Parathyroid adenoma (tissue), 2 donors: ENCODE measurements around the gene GAST.

ENCODE experiments used
- H2AFZ ChIP-seq: fragments of 300-600 bp; sonication (generic); one replicate; pipeline ENCODE4 v1.7.0; 2017; ENCODE audit warnings: antibody characterized with exemption, mild to moderate bottlenecking
- H3K27ac ChIP-seq: fragments of 300-600 bp; sonication (generic); one replicate; pipeline ENCODE4 v1.7.0; 2017
- H3K27me3 ChIP-seq: fragments of 300-600 bp; sonication (generic); one replicate; pipeline ENCODE4 v1.7.0; 2017; ENCODE audit warnings: low read length; ENCODE audit not compliant: control insufficient read depth, insufficient read depth
- H3K36me3 ChIP-seq: fragments of 300-600 bp; sonication (generic); one replicate; pipeline ENCODE4 v1.7.0; 2017; ENCODE audit warnings: low read length; ENCODE audit not compliant: control insufficient read depth, insufficient read depth
- H3K4me1 ChIP-seq: fragments of 300-600 bp; sonication (generic); one replicate; pipeline ENCODE4 v1.7.0; 2017; ENCODE audit warnings: control low read depth
- H3K4me2 ChIP-seq: fragments of 300-600 bp; sonication (generic); one replicate; pipeline ENCODE4 v1.7.0; 2017; ENCODE audit warnings: low read length
- H3K4me3 ChIP-seq: fragments of 300-600 bp; sonication (generic); one replicate; pipeline ENCODE4 v1.7.0; 2017; ENCODE audit warnings: low read depth, low read length
- H3K79me2 ChIP-seq: fragments of 300-600 bp; sonication (generic); one replicate; pipeline ENCODE4 v1.7.0; 2017; ENCODE audit warnings: control low read depth
- H3K9ac ChIP-seq: fragments of 300-600 bp; sonication (generic); one replicate; pipeline ENCODE4 v1.7.0; 2017; ENCODE audit warnings: mild to moderate bottlenecking
- H3K9me3 ChIP-seq: fragments of 300-600 bp; sonication (generic); one replicate; pipeline ENCODE4 v1.7.0; 2017; ENCODE audit warnings: low read length; ENCODE audit not compliant: control insufficient read depth
- TF ChIP-seq, protein P1 (sequence below): fragments of 300-600 bp; sonication (generic); IDR thresholded peaks from one replicate; pipeline ENCODE4 v1.7.0; 2017; ENCODE audit warnings: antibody characterized with exemption, mild to moderate bottlenecking
- donor health status: primary hyperparathyroidism.

Gene GAST

DNA sequence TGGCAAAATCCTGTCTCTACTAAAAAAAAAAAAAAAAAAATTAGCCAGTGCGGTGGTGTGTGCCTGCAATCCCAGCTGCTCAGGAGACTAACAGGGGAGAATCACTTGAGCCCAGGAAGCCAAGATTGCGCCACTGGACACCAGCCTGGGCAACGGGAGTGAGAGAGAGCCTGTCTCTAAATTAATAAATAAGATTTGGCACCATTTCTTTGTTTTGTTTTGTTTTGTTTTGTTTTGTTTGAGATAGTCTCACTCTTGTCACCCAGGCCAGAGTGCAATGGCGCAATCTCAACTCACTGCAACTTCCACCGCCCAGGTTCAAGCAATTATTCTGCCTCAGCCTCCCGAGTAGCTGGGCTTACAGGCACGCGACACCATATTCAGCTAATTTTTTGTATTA, 9.4 kb upstream of the GAST start:
- TF ChIP-seq, protein P1, sequence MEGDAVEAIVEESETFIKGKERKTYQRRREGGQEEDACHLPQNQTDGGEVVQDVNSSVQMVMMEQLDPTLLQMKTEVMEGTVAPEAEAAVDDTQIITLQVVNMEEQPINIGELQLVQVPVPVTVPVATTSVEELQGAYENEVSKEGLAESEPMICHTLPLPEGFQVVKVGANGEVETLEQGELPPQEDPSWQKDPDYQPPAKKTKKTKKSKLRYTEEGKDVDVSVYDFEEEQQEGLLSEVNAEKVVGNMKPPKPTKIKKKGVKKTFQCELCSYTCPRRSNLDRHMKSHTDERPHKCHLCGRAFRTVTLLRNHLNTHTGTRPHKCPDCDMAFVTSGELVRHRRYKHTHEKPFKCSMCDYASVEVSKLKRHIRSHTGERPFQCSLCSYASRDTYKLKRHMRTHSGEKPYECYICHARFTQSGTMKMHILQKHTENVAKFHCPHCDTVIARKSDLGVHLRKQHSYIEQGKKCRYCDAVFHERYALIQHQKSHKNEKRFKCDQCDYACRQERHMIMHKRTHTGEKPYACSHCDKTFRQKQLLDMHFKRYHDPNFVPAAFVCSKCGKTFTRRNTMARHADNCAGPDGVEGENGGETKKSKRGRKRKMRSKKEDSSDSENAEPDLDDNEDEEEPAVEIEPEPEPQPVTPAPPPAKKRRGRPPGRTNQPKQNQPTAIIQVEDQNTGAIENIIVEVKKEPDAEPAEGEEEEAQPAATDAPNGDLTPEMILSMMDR = no peak
- Histone ChIP-seq H3K4me1 (no peaks in the 10 kb centered on the region), H3K27me3 (no peaks in the 10 kb centered on the region), H3K9me3 (no peaks in the 10 kb centered on the region), H3K27ac (no peak overlapping the region), H3K4me3 (no peak overlapping the region), H3K4me2 (no peak overlapping the region), H2AFZ (no peak overlapping the region), H3K36me3 (no peaks in the 10 kb centered on the region), H3K9ac (no peak overlapping the region), H3K79me2 (no peaks in the 10 kb centered on the region)

DNA sequence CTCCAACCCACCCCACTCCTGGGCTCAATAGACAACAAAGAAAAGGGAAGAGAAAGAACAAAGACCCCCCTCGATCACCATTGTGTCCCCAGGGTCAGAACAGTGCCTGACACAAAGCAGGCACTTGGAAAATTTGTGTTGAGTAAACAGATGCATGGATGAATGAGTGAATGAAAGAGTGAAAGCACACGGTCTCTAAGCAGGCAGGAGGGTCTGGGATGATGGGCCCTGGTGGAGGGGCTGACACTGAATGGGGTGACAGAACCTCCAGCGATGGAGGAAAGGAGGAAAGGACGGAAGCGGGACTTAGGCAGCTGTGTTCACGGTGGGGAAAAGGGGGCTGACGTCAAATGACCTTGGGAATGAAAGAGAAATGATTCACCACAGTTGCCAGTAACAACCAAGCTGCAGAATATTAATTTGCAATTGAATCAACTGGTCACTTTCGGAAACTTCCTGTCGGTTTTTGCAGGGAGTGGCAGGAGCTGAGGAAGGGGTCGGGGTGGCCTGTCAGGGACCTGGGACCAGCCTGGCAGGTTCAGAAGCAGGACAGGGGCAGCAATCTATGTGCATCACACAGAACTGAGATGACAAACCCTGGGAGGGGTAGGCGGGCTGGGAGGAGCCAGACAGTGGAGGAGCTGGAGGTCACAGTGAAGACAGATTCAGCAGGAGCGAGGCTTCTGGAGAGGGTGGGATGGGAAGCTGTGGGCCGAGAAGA, 6.7 kb upstream of the GAST start:
- H3K9ac ChIP-seq = no peak overlapping the region
- no peak overlapping the region for H3K27ac ChIP-seq
- TF ChIP-seq, protein P1 = no peak
- H3K27me3 ChIP-seq = no peaks in the 10 kb centered on the region
- no peaks in the 10 kb centered on the region for H3K9me3 ChIP-seq
- no peak overlapping the region for H3K4me2 ChIP-seq
- H3K4me3 ChIP-seq = no peak overlapping the region
- no peaks in the 10 kb centered on the region for H3K4me1 ChIP-seq
- no peaks in the 10 kb centered on the region for H3K79me2 ChIP-seq
- H3K36me3 ChIP-seq = no peaks in the 10 kb centered on the region
- no peak overlapping the region for H2AFZ ChIP-seq

DNA sequence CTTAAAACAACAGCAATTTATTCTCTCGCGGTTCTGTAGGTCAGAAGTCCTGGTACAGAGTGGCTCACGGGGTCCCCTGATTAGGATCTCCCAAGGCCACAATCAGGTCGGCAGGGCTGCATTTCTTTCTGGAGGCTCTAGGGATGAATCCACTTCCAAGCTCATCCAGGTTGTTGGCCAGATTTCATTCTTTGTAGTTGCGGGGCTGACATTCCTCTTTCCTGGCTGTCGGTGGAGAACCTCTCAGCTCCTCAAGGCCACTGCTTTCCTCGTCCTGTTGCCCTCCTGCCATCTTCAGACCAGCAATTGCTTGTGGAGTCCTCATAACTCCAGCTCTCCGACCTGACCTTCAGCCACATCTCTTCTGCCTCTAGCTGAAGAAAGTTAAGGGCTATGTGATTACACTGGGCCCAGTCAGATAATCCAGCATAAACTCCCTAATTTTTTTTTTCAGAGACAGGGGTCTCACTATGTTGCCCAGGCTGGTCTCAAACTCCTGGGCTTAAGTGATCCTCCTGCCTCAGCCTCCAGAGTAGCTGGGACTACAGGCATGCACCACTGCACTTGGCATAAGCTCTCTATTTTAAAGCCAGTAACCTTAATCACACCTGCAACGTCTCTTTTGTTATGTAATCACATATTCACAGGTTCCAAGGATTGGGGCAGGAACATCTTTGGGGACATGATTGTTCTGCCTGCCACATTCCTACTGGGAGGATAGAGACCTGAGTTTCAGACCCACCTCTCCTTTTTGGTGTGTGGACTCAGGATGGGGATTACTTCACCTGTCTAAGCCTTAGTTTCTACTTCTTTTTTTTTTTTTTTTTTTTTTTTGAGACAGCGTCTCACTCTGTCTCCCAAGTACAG, 4.1 kb upstream of the GAST start:
- H3K4me2 ChIP-seq = no peak overlapping the region
- H3K27ac ChIP-seq = no peak overlapping the region
- H3K36me3 ChIP-seq = no peaks in the 10 kb centered on the region
- TF ChIP-seq, protein P1 = no peak
- H3K9me3 ChIP-seq = no peaks in the 10 kb centered on the region
- no peaks in the 10 kb centered on the region for H3K4me1 ChIP-seq
- no peak overlapping the region for H3K9ac ChIP-seq
- no peak overlapping the region for H2AFZ ChIP-seq
- H3K27me3 ChIP-seq = no peaks in the 10 kb centered on the region
- H3K79me2 ChIP-seq = no peaks in the 10 kb centered on the region
- no peak overlapping the region for H3K4me3 ChIP-seq

DNA sequence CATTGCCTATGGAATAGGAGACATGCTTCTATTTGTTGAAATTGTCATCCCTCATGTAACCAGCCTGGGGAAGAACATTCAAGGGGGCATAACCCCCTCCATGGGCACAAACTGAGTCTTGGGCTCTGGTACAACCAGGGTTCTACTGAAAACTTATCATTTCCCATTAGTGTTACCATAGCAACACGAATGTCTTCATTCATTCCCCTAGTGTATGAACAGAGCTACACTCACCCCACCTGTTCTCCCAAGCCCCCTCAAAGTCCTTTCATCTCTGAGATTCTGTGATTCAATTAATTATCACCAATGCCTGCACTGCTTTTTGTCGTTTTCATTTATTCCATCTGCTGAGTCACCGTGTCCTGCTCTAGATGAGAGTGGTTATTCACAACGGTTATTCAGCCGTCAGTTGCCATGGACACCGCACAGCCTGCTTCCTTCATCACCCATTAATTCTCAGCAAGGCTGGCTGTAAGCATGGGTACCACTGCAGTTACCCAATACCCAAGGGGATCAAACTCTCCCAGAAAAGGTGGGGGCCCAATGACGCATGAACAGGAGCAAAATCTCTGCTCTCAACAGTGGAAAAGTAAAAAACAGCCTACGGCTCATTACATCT, 1.6 kb upstream of the GAST start:
- Histone ChIP-seq H3K36me3 (no peaks in the 10 kb centered on the region), H3K4me1 (no peaks in the 10 kb centered on the region), H3K4me2 (no peak overlapping the region), H3K79me2 (no peaks in the 10 kb centered on the region), H3K9me3 (no peaks in the 10 kb centered on the region), H3K27ac (no peak overlapping the region), H3K9ac (no peak overlapping the region), H3K27me3 (no peaks in the 10 kb centered on the region), H3K4me3 (no peak overlapping the region), H2AFZ (no peak overlapping the region)
- TF ChIP-seq, protein P1 = no peak
